ENCODE results near the gene FNDC3B. TPM values are rescaled to one million over a fixed set of nuclear protein-coding genes. Genes with fewer than 3 reads are reported as not detected.

The FNDC3B gene
- total and polyA plus RNA-seq, 2 donors (not counting 3 experiments of a cell fraction or from before 2014, with no cell fraction given), result 91.6 to 295 TPM

DNA sequence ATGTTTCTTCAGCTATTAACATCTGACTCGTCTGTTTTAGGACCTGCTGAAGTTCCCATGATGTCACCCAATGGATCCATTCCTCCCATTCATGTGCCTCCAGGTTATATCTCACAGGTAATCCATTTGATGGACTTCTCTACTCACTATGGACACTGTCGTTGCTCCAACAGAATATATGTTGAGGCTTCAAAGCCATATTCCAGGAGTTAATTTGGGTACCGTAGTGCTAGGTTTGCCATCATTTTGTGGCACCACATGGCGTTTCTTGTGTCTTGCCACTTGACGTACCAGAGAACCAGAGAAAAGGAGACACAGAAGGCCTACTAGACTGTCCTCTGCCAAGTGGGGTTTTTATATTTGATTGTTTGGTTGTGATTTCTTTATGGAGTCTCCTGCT lies 187.5 kb downstream of the FNDC3B start:
- Histone ChIP-seq H4K20me1 (replicated peaks; ENCODE audit: control insufficient read depth, extremely low read depth, insufficient read depth, low read length) (peaks cover 16% of the 10 kb centered on the region), H3K9me3 (replicated peaks; ENCODE audit: control insufficient read depth, insufficient read depth, low read length) (no peaks in the 10 kb centered on the region), H3K4me3 (replicated peaks in 1 of 3; ENCODE audit: insufficient read depth in 1 of 3, low read depth in 1 of 3, low read length in 3 of 3) (no peak overlapping the region), H3K79me2 (ENCODE audit: control insufficient read depth, insufficient read depth, low read length) (peaks cover 72% of the 10 kb centered on the region), H3K27me3 (ENCODE audit: control insufficient read depth in 2 of 2, insufficient read depth in 2 of 2, low read length in 2 of 2) (no peaks in the 10 kb centered on the region), H3K36me3 (ENCODE audit: control insufficient read depth in 2 of 2, extremely low read depth in 1 of 2, insufficient read depth in 2 of 2, low read length in 2 of 2) (peaks cover 6 to 17% of the 10 kb centered on the region in 2 experiments), H3K9ac (replicated peaks; ENCODE audit: extremely low read depth, insufficient read depth, low read length) (no peak overlapping the region), H3K4me1 (ENCODE audit: control insufficient read depth, extremely low read depth, insufficient read depth, low read length) (no peaks in the 10 kb centered on the region), H3K9me1 (replicated peaks; ENCODE audit: control insufficient read depth, extremely low read depth, insufficient read depth, low read length) (no peaks in the 10 kb centered on the region), H2AFZ (ENCODE audit: low read depth, low read length) (no peak overlapping the region), H3K4me2 (ENCODE audit: insufficient read depth, low read length) (no peak overlapping the region), H3K27ac (ENCODE audit: insufficient read depth, low read depth, low read length) (no peak overlapping the region)
- intact Hi-C loops (cut with micrococcal nuclease) (no loop called here), dilution Hi-C loops (cut with MboI; ENCODE audit: extremely low pct_ligation_motif_present, low sequenced_read_pairs) (no loop called here)
- BruUV-seq (replicated peaks), result no TSS peak
- no peak for FAIRE-seq
- TF ChIP-seq, protein P1, sequence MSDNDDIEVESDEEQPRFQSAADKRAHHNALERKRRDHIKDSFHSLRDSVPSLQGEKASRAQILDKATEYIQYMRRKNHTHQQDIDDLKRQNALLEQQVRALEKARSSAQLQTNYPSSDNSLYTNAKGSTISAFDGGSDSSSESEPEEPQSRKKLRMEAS (IDR thresholded peaks at IDR 0.05; ENCODE audit: insufficient read depth, insufficient read length), result no peak
- TF ChIP-seq EZH2 (IDR thresholded peaks at IDR 0.05; ENCODE audit: borderline replicate concordance, low read depth, low read length, severe bottlenecking) (no peak), GATA2 (IDR thresholded peaks at IDR 0.05; ENCODE audit: insufficient read depth, insufficient read length, low read depth, low read length) (no peak), JUN (IDR thresholded peaks at IDR 0.05; ENCODE audit: borderline replicate concordance, insufficient read depth, insufficient read length, low read depth) (no peak), POLR2A (IDR thresholded peaks at IDR 0.05; ENCODE audit: low read depth, low read length) (no peak), MYC (IDR thresholded peaks at IDR 0.05; ENCODE audit: low read depth, low read length) (no peak), FOS (IDR thresholded peaks at IDR 0.05; ENCODE audit: borderline replicate concordance, insufficient read depth, low read length) (no peak), POLR2AphosphoS5 (IDR thresholded peaks at IDR 0.05; ENCODE audit: insufficient read depth, low read depth, low read length) (no peak)
- TF ChIP-seq, protein P2, sequence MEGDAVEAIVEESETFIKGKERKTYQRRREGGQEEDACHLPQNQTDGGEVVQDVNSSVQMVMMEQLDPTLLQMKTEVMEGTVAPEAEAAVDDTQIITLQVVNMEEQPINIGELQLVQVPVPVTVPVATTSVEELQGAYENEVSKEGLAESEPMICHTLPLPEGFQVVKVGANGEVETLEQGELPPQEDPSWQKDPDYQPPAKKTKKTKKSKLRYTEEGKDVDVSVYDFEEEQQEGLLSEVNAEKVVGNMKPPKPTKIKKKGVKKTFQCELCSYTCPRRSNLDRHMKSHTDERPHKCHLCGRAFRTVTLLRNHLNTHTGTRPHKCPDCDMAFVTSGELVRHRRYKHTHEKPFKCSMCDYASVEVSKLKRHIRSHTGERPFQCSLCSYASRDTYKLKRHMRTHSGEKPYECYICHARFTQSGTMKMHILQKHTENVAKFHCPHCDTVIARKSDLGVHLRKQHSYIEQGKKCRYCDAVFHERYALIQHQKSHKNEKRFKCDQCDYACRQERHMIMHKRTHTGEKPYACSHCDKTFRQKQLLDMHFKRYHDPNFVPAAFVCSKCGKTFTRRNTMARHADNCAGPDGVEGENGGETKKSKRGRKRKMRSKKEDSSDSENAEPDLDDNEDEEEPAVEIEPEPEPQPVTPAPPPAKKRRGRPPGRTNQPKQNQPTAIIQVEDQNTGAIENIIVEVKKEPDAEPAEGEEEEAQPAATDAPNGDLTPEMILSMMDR (IDR thresholded peaks at IDR 0.05; ENCODE audit: extremely low read depth in 1 of 2, insufficient read depth in 1 of 2, low read depth in 1 of 2, low read length in 2 of 2), result no peak
- CTCF ChIA-PET, result interaction anchor here (0.7 to 1.5 kb wide), 3 partner anchors 11 to 84 kb away, joined by 3 to 6 read pairs (median 4); no protein-coding TSS in a partner anchor
- POLR2A ChIA-PET, result no interaction called here
- no peak for DNase-seq (ENCODE audit: low read depth, low spot score)
